Neuronal stem cell (in vitro differentiated cells): ENCODE measurements around the gene FAS.

Experiments
- DNase-seq: peaks from one replicate; pipeline ENCODE4 v3.0.0-alpha.2; 2013; ENCODE audit warnings: low spot score
- H2AFZ ChIP-seq: one replicate; pipeline ENCODE4 v1.6.1; 2013; ENCODE audit warnings: mild to moderate bottlenecking, low read length, inconsistent platforms
- H2AK5ac ChIP-seq: 2 replicates; pipeline ENCODE4 v1.6.1; 2013; ENCODE audit warnings: low read depth, mild to moderate bottlenecking, inconsistent platforms, low read length, moderate library complexity, mixed read lengths
- H2BK120ac ChIP-seq: 2 replicates; pipeline ENCODE4 v1.6.1; 2013; ENCODE audit warnings: low read depth, mild to moderate bottlenecking, inconsistent platforms, low read length, moderate library complexity, mixed read lengths
- H2BK12ac ChIP-seq: one replicate; pipeline ENCODE4 v1.6.1; 2013; ENCODE audit warnings: low read length, inconsistent platforms
- H2BK15ac ChIP-seq: 2 replicates; pipeline ENCODE4 v1.6.1; 2013; ENCODE audit warnings: mild to moderate bottlenecking, low read length, inconsistent platforms, mixed read lengths
- H2BK5ac ChIP-seq: one replicate; pipeline ENCODE4 v1.6.1; 2013; ENCODE audit warnings: inconsistent platforms, mild to moderate bottlenecking, low read length, moderate library complexity
- H3K14ac ChIP-seq: one replicate; pipeline ENCODE4 v1.6.1; 2013; ENCODE audit warnings: low read length, inconsistent platforms
- H3K18ac ChIP-seq: 2 replicates; pipeline ENCODE4 v1.6.1; 2013; ENCODE audit warnings: low read length, inconsistent platforms
- H3K23ac ChIP-seq: 2 replicates; pipeline ENCODE4 v1.6.1; 2013; ENCODE audit warnings: low read depth, mild to moderate bottlenecking, mixed read lengths, low read length, inconsistent platforms; ENCODE audit not compliant: poor library complexity
- H3K27ac ChIP-seq: replicated peaks from 3 replicates; pipeline ENCODE4 v1.5.1; 2013; ENCODE audit warnings: low read length, inconsistent platforms
- H3K27me3 ChIP-seq, 3 experiments: 2 replicates each; pipeline ENCODE4 v1.6.1; 2013; ENCODE audit warnings: low read length in 3 of 3, mild to moderate bottlenecking in 2 of 3, inconsistent platforms in 1 of 3, low read depth in 1 of 3, mixed read lengths in 1 of 3, moderate library complexity in 1 of 3; ENCODE audit not compliant: control insufficient read depth in 3 of 3, insufficient read depth in 3 of 3
- H3K36me3 ChIP-seq, 2 donors: replicated peaks in 1 of 2; 2 replicates each; pipeline ENCODE4 v1.6.1; 2013; ENCODE audit warnings: low read length in 2 of 2; ENCODE audit not compliant: control insufficient read depth in 2 of 2, insufficient read depth in 2 of 2
- H3K4ac ChIP-seq: 2 replicates; pipeline ENCODE4 v1.6.1; 2013; ENCODE audit warnings: inconsistent platforms, mild to moderate bottlenecking, low read length, moderate library complexity
- H3K4me1 ChIP-seq, 2 donors: 1 replicate in 1 of 2; 2 replicates in 1 of 2; pipeline ENCODE4 v1.6.1; 2013; ENCODE audit warnings: low read length in 2 of 2, low read depth in 1 of 2; ENCODE audit not compliant: control insufficient read depth in 2 of 2, insufficient read depth in 1 of 2
- H3K4me2 ChIP-seq: one replicate; pipeline ENCODE4 v1.6.1; 2013; ENCODE audit warnings: mild to moderate bottlenecking, low read length, inconsistent platforms; ENCODE audit not compliant: insufficient read depth, poor library complexity, severe bottlenecking
- H3K4me3 ChIP-seq, 2 donors: 2 replicates each; pipeline ENCODE4 v1.5.1; 2013; ENCODE audit warnings: low read length in 2 of 2, mild to moderate bottlenecking in 2 of 2, inconsistent platforms in 1 of 2, moderate library complexity in 1 of 2
- H3K79me1 ChIP-seq: one replicate; pipeline ENCODE4 v1.6.1; 2013; ENCODE audit warnings: low read depth, mild to moderate bottlenecking, inconsistent platforms, low read length, moderate library complexity
- H3K9ac ChIP-seq: one replicate; pipeline ENCODE4 v1.6.1; 2013; ENCODE audit warnings: mild to moderate bottlenecking, low read depth, low read length, inconsistent platforms; ENCODE audit not compliant: poor library complexity
- H3K9me3 ChIP-seq, 2 donors: replicated peaks in 1 of 2; 2 replicates each; pipeline versions ENCODE3 to v1.6.1; 2013; ENCODE audit warnings: low read length in 2 of 2, mild to moderate bottlenecking in 2 of 2, inconsistent platforms in 1 of 2, low read depth in 1 of 2, mixed read lengths in 1 of 2, moderate library complexity in 1 of 2; ENCODE audit not compliant: control insufficient read depth in 2 of 2, insufficient read depth in 1 of 2
- H4K8ac ChIP-seq: one replicate; pipeline ENCODE4 v1.6.1; 2013; ENCODE audit warnings: low read depth, mild to moderate bottlenecking, inconsistent platforms, low read length, moderate library complexity
- H4K91ac ChIP-seq: one replicate; pipeline ENCODE4 v1.6.1; 2013; ENCODE audit warnings: low read length, low read depth, mild to moderate bottlenecking, inconsistent platforms; ENCODE audit not compliant: poor library complexity
- WGBS, 2 donors: extraction: QIAGEN DNeasy Blood & Tissue Kit; methylation state at CpG; one replicate each; pipeline ENCODE4 v1.1.7; 2013; ENCODE audit warnings: missing lambda C conversion rate in 2 of 2, mixed read lengths in 1 of 2; ENCODE audit not compliant: insufficient read length in 2 of 2, insufficient replicate concordance in 1 of 2; ENCODE audit errors: extremely low coverage in 2 of 2; 5-methylcytosine and 5-hydroxymethylcytosine counted together

Gene FAS

GRCh38 chr10:88958721-88959120 is 31.9 kb upstream of the FAS start:
- Histone ChIP-seq H3K4ac (no peak overlapping the region), H2BK120ac (no peak overlapping the region)

GRCh38 chr10:88960802-88961201 is 29.8 kb upstream of the FAS start:
- Histone ChIP-seq H2AFZ (no peak overlapping the region), H3K27ac (no peak overlapping the region), H4K91ac (no peak overlapping the region), H3K14ac (no peak overlapping the region), H3K4me2 (no peak overlapping the region), H3K4me1 (no peaks in the 10 kb centered on the region), H3K27me3 (no peaks in the 10 kb centered on the region), H2BK15ac (no peak overlapping the region), H3K23ac (no peak overlapping the region), H4K8ac (no peak overlapping the region), H2BK5ac (no peak overlapping the region), H3K4ac (no peak overlapping the region), H3K36me3 (no peaks in the 10 kb centered on the region), H3K79me1 (no peaks in the 10 kb centered on the region), H2AK5ac (no peak overlapping the region), H3K9ac (no peak overlapping the region), H2BK12ac (no peak overlapping the region), H3K9me3 (no peaks in the 10 kb centered on the region), H3K4me3 (no peak overlapping the region), H3K18ac (no peak overlapping the region), H2BK120ac (no peak overlapping the region)
- WGBS, 2 donors: no CpG with 5 or more reads among the region's 1 CpG
- DNase-seq: no peak

More at GRCh38 chr10:88958721-88959120, 31.9 kb upstream of the FAS start:
- H4K8ac ChIP-seq: no peak overlapping the region
- no peaks in the 10 kb centered on the region for H3K27me3 ChIP-seq
- no peak overlapping the region for H3K4me3 ChIP-seq
- no peak overlapping the region for H2BK12ac ChIP-seq
- no peaks in the 10 kb centered on the region for H3K9me3 ChIP-seq
- no peak overlapping the region for H4K91ac ChIP-seq
- no peak overlapping the region for H2BK15ac ChIP-seq
- no peaks in the 10 kb centered on the region for H3K36me3 ChIP-seq
- no peak overlapping the region for H3K27ac ChIP-seq
- H2BK5ac ChIP-seq: no peak overlapping the region
- no peak overlapping the region for H3K4me2 ChIP-seq
- H3K18ac ChIP-seq: no peak overlapping the region
- no peak for DNase-seq
- no peaks in the 10 kb centered on the region for H3K4me1 ChIP-seq
- no peak overlapping the region for H3K14ac ChIP-seq
- no peak overlapping the region for H3K23ac ChIP-seq
- H3K9ac ChIP-seq: no peak overlapping the region
- no peak overlapping the region for H2AK5ac ChIP-seq
- no CpG with 5 or more reads among the region's 6 CpGs for WGBS, 2 donors
- no peak overlapping the region for H2AFZ ChIP-seq
- no peaks in the 10 kb centered on the region for H3K79me1 ChIP-seq

GRCh38 chr10:88961266-88961665 is 29.3 kb upstream of the FAS start:
- H3K79me1 ChIP-seq: no peaks in the 10 kb centered on the region
- no peak overlapping the region for H2BK15ac ChIP-seq
- H3K9me3 ChIP-seq: no peaks in the 10 kb centered on the region
- no peaks in the 10 kb centered on the region for H3K36me3 ChIP-seq
- H3K14ac ChIP-seq: no peak overlapping the region
- H3K4me3 ChIP-seq: no peak overlapping the region
- H4K8ac ChIP-seq: no peak overlapping the region
- no peak overlapping the region for H2AK5ac ChIP-seq
- no peak for DNase-seq
- H3K4ac ChIP-seq: no peak overlapping the region
- H2BK120ac ChIP-seq: no peak overlapping the region
- H3K23ac ChIP-seq: no peak overlapping the region
- H3K18ac ChIP-seq: no peak overlapping the region
- no peaks in the 10 kb centered on the region for H3K27me3 ChIP-seq
- H2BK12ac ChIP-seq: no peak overlapping the region
- no peak overlapping the region for H2AFZ ChIP-seq
- H3K27ac ChIP-seq: no peak overlapping the region
- H4K91ac ChIP-seq: no peak overlapping the region
- H3K4me1 ChIP-seq: no peaks in the 10 kb centered on the region
- H3K4me2 ChIP-seq: no peak overlapping the region
- no peak overlapping the region for H2BK5ac ChIP-seq
- no peak overlapping the region for H3K9ac ChIP-seq

GRCh38 chr10:88962336-88962735 is 28.3 kb upstream of the FAS start:
- no peak overlapping the region for H3K14ac ChIP-seq
- no peak overlapping the region for H2BK12ac ChIP-seq
- no peaks in the 10 kb centered on the region for H3K36me3 ChIP-seq
- no peak overlapping the region for H2BK15ac ChIP-seq
- no peak overlapping the region for H2BK5ac ChIP-seq
- H3K9me3 ChIP-seq: no peaks in the 10 kb centered on the region
- no peak overlapping the region for H2AFZ ChIP-seq
- H3K18ac ChIP-seq: no peak overlapping the region
- no peaks in the 10 kb centered on the region for H3K79me1 ChIP-seq
- H3K4ac ChIP-seq: no peak overlapping the region
- no CpG with 5 or more reads among the region's 2 CpGs for WGBS, 2 donors
- H2BK120ac ChIP-seq: no peak overlapping the region
- H3K4me3 ChIP-seq: no peak overlapping the region
- no peak overlapping the region for H3K4me2 ChIP-seq
- no peak overlapping the region for H3K27ac ChIP-seq
- no peaks in the 10 kb centered on the region for H3K27me3 ChIP-seq
- no peak overlapping the region for H4K8ac ChIP-seq
- DNase-seq: no peak
- H2AK5ac ChIP-seq: no peak overlapping the region
- no peak overlapping the region for H4K91ac ChIP-seq
- H3K9ac ChIP-seq: no peak overlapping the region
- H3K23ac ChIP-seq: no peak overlapping the region
- H3K4me1 ChIP-seq: no peaks in the 10 kb centered on the region
